Stimulated activated CD8-positive, alpha-beta memory T cell treated with anti-CD3 and anti-CD28 coated beads, Interleukin-7, amount 100 ng/mL, for 1 hour (primary cell): ENCODE data around the gene PLPP3.

Experiments used
- DNase-seq, 2 donors: peaks; one replicate each; pipeline ENCODE4 v3.0.0-alpha.2; 2020; ENCODE audit warnings: low read depth in 2 of 2

PLPP3 gene

DNA sequence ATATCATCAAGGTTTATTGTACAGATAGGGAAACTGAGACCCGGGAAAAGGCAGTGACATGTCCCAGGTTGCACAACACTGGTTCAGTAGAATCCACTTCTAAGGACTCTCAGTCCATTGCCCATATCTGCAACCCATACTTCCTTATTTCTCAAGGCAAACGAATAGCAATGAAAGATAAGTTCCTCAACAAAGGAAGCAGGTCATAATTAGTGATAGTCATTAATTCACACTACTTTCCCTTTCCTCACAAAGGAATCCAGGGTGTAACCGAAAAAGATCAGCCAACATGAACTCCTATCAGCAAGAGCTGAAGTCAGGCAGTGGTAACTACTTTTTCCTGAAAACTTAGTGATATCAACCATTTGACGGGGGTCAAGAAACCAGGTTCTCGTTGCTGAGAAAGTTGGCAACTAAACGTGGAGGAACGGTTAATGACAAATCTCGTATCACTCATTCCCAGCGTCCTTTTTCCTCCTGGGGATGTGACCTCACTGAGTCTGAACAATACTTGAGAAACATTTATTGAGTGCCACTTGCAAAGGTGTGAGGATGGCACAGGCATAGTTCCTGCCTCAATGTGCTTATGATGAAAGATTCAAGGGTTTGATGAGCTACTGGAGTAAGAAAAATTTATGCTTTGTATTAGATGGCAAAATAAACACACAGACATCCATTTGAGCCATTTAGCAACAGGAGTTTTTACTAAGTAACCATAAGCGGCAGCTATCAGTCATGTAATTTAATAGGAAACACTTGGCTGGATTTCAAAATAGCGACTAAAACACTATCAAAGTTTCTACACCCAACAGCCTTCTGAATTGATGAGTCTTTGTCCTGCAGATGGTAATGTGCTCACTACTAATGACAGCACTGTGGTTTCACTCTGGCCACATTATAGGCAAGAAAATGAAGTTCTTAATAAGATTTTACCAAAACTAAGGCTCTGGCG, 82.3 kb downstream of the PLPP3 start:
- DNase-seq = no peak

DNA sequence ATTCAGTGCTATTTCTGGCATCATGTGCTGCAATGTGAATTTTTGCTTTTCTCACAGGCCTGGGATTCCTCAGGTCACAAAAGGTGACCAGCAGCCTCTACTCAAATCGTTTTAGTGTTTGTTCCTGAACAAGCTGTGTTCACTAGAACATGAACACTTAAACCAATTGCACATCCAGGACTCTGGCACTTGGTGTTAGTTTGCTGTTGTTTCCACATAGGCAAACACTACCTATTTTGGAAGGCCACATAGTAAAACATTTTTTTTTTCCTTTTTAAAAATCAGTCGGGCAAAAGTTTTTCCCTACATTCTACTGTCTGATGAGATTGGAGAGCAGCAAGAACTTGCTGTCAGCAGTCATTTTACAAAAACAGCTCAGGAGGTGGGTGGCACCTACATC, 83.2 kb downstream of the PLPP3 start:
- no peak for DNase-seq

DNA sequence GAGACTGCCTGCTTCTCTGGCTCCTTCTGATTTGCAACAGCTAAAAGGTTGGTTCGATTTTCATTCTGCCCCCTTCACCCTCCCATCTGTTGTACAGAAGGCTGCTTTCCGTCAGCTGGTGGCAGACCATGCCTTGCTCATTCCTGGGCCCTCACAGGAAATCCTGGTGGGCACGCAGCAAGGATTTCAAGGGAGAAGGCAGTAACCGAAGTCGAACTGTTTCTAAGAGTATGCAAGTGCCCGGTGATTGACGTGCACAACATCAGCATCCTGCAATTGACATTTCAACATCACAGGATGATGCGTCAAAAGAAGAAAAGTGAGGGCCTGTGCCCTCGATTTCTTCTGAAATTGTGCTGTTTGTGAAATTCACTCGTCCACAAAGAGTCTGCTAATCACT, 83.8 kb downstream of the PLPP3 start:
- DNase-seq = no peak

DNA sequence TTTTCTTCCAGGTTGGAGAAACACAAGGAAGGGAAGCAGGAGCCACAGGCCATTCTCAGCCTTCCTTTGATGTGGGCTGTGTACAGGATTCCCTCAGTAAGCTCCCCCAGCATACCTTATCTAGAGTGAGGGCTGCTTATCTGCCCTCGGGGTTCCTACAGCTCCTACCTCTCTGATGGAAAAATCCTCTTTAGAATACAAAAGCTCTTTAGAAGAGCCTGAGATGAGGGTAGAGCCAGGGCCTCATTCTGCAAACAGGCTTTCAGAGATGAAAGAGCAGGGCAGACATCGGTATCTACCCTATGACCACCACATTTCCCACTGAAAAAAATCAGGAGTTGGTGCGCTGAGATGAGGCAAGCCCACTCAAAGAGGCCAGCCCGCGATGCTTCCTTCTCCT, 85.1 kb downstream of the PLPP3 start:
- DNase-seq = no peak

DNA sequence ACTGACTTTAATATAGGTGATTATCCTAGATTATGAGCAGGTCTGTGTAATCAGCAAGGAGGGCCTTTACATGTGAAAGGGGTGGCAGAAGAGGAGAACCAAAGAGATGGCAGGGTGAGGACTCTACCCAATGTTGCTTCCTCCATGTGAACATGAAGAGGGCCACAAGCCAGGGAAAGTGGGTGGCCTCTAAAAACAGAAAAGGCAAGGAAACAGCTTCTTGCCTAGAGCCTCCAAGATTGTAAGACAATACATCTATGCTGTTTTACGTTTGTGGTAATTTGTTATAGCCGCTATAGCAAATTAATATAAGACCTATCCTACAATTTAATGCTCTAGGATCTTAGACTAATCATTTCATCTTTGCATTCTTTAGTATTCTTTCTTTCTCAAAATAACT, 85.5 kb downstream of the PLPP3 start:
- no peak for DNase-seq

DNA sequence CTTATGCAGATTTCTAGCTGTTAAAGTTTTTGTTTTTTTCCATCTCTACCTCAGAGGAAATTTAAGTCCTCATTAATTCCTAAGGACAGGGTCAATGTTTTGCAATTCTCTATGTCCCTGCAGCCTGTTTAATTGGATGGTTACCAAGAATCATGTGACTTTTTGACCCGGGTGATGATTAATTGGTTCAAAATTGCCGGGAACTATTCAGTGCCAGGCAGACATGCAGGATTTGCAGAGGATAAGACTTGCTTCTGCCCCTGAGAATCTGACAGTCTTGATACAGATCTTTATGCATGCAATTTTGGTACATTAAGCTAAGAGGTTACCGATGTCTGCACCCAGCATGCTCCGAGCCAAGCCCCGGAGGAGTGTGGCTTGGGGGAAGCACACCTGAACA, 87.9 kb downstream of the PLPP3 start:
- DNase-seq = no peak

DNA sequence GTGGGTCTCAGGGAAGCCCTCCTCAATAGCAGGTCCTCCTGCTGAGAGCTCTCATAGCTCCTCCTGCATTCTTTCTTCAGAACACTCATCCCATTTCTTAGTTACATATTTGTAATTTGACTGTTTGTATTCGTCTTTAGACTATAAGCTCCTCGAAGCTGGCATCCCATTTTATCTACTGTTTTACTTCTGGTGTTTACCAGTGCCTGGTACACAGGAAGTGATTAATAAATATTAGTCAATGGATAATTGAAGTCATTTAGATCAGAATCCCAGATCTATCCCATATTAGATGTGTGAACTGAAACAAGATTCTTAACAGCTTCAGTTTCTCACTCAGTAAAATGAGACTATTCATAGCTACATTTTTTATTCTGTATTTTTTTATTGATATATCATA, 88.7 kb downstream of the PLPP3 start:
- DNase-seq = no peak

DNA sequence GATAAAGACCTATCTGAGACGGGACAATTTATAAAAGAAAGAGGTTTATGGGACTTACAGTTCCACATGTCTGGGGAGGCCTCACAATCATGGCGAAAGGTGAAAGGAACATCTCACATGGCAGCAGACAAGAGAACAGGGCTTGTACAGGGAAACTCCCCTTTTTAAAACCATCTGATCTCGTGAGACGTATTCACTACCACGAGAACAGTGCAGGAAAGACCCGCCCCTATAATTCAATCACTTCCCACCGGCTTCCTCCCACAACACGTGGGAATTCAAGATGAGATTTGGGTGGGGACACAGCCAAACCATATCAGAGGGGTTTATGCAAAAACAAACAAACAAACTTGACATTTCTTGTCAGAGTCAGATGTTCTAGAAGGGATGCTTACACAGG, 89.7 kb downstream of the PLPP3 start:
- DNase-seq = no peak

DNA sequence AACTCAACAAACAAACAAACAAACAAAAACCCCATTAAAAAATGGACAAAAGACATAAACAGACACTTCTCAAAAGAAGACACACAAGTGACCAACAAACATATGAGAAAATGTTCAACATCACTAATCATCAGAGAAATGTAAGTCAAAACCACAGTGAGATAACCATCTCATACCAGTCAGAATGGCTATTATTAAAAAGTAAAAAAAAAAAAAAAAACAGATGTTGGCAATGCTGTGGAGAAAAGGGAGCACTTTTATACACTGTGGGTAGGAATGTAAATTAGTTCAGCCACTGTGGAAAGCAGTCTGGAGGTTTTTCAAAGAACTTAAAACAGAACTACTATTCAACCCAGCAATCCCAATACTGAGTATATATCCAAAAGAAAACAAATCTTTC, 94.7 kb downstream of the PLPP3 start:
- DNase-seq = no peak

DNA sequence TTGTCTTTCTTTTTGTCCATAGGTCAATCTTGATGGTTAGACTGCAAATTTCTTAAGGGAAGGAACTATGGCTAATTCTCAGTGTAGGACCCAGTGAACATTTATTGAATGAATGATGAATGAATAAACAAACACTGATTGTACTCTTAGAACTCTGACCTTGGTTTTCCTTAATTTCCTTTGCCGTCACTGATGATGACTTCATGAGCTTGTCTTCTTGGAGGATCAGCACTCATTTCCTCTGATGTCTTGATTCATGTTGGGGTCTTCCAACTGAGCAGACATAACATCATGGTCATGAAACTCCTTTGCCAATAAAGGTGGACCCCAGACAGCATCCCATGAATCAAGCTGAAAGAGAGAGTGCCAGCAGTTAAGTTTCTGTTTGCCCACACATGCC, 96.3 kb downstream of the PLPP3 start:
- no peak for DNase-seq

DNA sequence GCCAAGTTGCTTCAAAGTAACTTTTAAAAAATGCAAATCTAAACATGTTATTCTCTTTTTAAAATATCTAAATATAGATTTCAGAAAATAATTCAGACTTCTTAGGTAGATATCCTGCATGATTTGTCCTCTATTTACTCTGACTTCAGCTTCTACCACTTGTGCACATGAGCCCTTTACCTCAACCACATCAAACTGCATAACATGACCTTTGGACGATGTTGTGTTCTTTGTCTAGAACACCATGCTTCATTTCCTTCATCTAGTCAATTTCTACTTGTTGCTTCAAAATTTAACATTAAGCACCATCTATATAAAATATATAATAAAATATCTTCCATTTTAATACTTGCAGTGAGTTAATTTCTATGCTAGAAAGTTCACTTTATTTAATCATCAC, 96.9 kb downstream of the PLPP3 start:
- no peak for DNase-seq

DNA sequence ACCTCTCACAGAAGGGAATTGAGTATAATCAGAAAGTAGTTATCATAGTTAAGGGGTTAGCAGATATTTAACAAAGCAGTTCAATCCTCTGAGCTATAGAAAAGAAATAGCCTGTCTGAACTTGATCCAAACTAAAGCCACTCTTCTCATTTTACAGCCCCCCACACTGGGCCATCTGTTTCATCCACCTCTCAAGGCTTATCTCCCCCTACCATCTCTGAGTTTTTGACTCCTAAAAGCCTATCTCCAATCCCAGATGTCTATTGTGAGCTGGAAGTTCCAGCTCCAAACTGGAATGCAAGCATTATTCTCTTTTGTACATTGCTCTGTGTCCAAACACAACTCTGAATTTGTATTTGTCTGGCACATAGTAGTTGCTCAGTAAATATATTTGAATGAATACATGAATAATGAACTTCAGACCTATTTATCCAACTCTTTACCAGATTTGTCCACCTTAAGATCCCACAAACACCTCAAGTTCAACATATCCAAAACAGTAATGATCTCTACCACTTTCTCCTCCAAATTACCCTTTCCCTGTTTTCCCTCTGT, 98.1 kb downstream of the PLPP3 start:
- DNase-seq = no peak

DNA sequence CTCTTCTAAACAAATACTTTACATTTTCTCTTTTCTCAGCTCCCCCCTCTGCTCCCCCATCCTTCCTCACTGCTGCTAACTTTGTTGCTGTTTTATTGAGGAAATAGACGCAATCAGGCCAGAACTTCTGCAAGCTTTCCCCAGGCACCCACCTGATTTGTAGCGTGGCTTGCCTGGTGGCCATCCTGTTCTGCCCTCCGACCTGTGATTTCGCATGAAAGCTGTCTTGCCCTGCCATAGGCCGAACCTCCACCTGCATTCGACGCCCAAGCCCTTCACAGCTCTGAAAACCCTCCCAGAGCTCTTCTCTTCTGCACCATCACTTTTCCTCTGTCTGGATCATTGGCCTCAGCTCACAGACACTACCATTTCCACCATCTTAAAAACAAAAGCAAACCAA, 100.6 kb downstream of the PLPP3 start:
- DNase-seq = no peak

DNA sequence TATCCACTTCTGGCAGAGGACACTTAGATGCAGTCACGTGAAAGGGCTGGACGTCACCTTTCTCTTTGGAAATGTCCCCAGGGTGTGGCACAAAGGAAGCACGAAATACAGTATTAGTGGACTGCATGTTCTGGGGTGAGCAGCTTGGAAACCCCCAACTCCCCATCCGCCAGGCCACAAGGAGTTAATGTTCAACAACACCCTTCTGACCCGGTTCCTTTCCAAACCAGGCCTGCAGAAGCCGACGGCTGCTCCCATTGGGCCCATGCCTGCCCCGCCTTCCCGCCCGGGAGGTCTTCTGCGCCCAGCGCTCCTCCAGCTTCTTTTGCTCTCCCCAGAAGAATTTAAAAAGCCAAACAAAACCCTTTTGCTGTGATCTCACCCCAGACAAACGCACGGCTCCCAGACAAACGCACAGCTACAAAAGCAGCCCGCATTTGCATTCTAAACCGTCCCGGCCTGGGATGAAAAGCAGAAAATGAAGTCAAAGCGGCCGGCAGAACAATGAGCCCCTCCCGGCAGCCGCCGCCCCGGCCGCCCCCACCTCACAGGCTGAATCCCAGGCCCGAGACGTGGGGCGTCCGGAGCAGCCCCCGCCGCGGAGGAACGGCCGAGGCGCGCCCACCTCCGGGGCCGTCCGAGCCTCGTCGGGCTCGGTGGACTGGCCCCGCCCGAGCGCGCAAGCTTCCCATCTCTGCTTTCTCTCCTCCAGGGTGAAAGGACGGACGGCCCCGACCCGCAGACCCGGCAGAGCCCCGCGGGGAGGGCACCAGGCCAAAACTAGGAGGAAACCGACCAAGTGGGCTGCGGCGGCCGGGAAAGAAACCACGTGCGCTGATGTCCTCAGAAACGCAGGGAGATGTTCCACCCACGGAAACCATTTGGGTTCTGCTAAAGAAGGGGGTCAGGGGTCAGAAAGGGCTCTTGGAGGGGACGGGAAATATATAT, 101.9 kb downstream of the PLPP3 start:
- no peak for DNase-seq

DNA sequence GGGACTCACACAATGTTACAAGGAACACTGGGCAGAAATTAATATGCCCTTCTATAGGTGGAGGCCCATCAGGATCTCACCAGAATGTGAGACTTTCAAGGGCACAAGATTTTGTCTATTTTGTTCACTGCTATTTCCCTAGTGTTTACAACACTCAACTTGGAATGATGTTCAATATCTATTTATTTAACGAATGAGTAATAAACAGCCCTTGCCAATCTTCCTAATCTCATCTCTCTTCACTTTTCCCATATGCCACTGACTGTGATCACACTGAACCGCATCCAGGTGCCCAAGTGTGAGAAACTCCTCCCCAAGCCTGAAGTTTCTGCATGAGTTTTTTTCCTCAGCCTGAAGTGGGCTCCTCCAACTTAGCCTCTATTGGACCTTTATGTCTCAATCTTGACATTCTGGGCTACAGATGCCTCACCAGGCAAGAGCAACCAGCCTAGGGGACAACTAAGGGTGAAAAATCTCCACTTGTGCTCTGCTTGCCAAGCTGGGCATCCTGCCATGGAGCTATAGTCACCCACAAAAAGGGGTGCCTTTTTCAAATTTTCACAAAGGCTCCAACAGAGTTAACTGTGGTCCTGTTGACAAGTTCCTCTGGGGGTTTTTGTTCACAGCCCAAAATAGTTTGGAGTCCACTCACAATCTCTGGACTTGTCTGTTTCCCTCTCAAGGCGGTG, 105.6 kb downstream of the PLPP3 start:
- no peak for DNase-seq

DNA sequence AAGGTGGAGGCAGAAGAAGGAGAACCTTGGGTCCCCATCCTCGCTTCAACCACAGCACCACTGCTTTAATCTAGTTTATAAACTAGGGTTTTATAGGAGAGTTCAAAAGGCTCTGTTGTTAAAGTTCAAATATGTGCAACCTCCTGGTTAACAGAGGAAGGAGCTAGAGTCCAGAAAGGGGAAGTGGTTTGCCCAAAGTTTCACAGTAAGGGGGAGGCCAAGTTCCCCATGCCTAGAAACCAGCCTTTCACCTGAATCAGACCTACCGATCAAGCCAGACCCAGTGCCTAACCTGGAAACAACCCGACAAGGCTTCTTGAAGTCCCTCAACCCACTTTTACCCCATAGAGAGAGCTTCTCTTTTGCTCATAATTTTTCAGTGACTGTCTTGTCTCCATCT, 106.5 kb downstream of the PLPP3 start:
- DNase-seq = no peak

DNA sequence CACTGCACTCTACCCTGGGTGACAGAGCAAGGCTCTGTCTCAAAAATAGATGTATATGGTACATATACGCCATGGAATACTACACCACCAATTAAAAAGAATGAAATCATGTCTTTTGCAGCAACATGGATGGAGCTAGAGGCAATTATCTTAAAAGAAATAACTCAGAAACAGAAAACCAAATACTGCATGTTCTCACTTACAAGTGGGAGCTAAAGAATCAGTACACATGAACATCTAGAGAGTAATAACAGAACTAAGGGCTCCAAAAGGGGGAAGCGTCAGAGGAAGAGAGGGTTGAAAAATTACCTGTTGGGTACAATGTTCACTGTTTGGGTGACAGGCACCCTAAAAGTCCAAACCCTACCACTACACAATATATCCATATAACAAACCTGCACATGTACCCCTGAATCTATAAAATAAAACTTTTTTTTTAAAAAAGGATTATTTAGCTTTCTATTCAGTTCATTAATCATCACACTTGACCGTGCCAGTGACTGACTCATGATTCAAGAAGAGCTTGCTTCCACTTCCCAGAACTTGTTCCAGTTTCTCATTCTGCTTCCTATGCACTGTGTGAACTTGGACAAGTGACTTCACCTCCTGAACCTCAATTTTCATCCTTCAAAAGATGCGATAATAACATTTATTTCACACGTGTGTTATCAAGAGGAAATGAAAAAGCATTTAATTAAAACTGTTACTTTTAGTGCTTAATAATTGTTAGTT, 109.6 kb downstream of the PLPP3 start:
- DNase-seq = no peak

DNA sequence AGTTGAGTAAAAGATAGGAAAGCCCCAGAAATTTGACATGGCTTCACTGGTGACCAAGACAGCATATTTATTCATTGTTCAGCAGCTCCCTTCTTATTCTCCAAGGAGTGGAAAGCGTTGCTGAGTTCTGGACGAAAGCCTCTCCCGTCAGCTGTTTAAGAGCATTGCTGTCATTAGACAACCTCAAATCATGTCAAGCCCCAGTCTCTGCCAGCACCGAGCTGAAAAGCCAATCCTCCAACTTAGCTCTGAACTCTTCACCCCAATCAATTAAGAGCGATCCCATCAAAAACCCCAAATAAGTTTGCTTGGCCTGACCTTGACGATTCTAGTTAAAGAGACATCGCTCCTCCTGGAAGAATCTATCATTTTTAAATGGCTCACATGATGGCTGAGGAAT, 110.8 kb downstream of the PLPP3 start:
- DNase-seq = no peak

DNA sequence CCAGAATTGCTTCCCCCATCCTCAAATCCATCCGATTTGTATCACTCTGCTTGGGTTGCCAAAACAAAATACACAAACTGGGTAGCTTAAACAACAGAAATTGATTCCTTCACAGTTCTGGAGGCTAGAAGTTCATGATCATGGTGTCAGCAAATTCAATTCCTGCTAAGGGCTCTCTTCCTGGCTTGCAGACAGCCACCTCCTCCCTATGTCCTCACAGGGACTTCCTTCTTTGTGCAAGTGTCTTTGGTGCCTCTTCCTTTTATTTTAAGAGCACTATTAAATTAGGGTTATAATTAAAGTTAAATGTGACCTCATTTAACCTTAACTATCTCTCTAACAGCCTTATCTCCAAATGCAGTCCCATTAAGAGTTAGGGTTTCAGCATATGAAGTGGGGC, 112.8 kb downstream of the PLPP3 start:
- no peak for DNase-seq

DNA sequence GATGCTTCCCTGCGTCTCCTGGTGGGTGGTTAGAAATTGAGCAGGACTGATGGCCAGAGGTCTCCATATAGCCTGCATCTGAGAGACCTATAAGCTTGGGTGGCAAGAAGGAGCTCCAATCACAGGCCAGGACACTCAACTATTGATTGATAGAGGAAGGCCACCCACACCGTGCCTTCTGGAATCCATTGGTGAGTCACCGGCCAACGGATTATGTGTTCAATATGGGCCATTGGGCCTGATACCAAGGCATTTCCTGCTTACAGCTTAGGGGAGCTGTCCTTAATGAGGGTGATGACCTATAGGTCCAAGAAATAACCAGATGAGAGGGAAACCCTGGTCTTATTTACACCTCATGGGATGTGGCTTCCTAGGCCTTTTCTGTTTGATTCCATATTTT, 115.1 kb downstream of the PLPP3 start:
- DNase-seq = no peak

DNA sequence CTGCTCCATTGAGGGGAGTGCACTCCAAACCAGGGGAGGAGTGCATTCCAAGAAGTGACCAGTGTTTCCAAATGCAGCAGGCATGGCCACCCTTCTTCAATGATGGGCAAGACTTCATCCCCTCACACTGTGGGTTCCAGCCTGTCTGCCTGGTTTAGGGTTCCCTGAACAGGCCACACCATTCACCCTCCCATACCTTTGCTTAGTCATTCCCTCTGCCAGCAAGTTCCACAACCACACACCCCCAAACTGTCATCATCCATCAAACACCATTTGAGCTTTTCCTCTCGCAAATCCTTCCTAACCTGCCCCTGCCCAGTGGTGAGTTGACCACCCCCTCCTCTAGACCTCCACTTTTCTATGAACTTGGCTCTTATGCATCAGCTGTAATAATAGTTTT, 116.0 kb downstream of the PLPP3 start:
- DNase-seq = no peak
